Gastrocnemius medialis (tissue), 4 donors: Measurements from ENCODE around the gene TWF1. TPM values are rescaled to one million over a fixed set of nuclear protein-coding genes. Genes with fewer than 3 reads are reported as not detected.

Experiments
- ATAC-seq, 2 donors: fragments of 150-250 bp; one replicate each; pipeline ENCODE4 v1.9.1; 2016
- DNase-seq, 2 donors: peaks; one replicate each; pipeline ENCODE4 v3.0.0-alpha.2; 2019
- H3K27ac ChIP-seq, 4 donors: fragments of 200-600 bp; sonication (generic); 1 replicate in 1 of 4; 2 replicates in 3 of 4; pipeline ENCODE4 v1.5.1; 2016 to 2018; ENCODE audit warnings: mild to moderate bottlenecking in 2 of 4, moderate library complexity in 1 of 4
- H3K27me3 ChIP-seq, 3 donors: fragments of 200-600 bp; sonication (generic) in 2 of 3; 1 replicate in 1 of 3; 2 replicates in 2 of 3; pipeline versions ENCODE4 v1.5.1 to v1.6.0; 2016 to 2019; ENCODE audit warnings: mild to moderate bottlenecking in 1 of 3, moderate library complexity in 1 of 3
- H3K36me3 ChIP-seq, 2 donors: fragments of 200-600 bp; sonication (generic) in 1 of 2; one replicate each; pipeline ENCODE4 v1.5.1; 2017 to 2018
- H3K4me1 ChIP-seq, 2 donors: fragments of 200-600 bp; sonication (generic) in 1 of 2; one replicate each; pipeline ENCODE4 v1.5.1; 2016 to 2017; ENCODE audit warnings: mild to moderate bottlenecking in 2 of 2
- H3K4me3 ChIP-seq, 4 donors: fragments of 200-600 bp; sonication (generic) in 3 of 4; 1 replicate in 1 of 4; 2 replicates in 3 of 4; pipeline ENCODE4 v1.5.1; 2016 to 2019; ENCODE audit warnings: mild to moderate bottlenecking in 2 of 4
- H3K9me3 ChIP-seq, 3 donors: fragments of 200-600 bp; sonication (generic) in 2 of 3; 1 replicate in 1 of 3; 2 replicates in 2 of 3; pipeline ENCODE4 v1.5.1; 2016 to 2019
- POLR2A ChIP-seq, 2 donors: fragments of 450-650 bp; IDR thresholded peaks; one replicate each; pipeline ENCODE4 v1.6.1; 2017; ENCODE audit warnings: antibody characterized with exemption in 2 of 2, mild to moderate bottlenecking in 2 of 2, moderate library complexity in 2 of 2
- in situ Hi-C, 4 donors: fragments of 200-750 bp; cut with MboI; loops; one replicate each; pipeline versions ENCODE4 v1.15.0 to v1.8.0; 2017; ENCODE audit warnings: low sequenced_read_pairs in 4 of 4
- intact Hi-C: fragments of 100-400 bp; cut with DNase I; formaldehyde crosslinking; loops from one replicate; pipeline ENCODE4 v1.15.1; 2023; ENCODE audit warnings: low total_unique reads
- total RNA-seq, 4 donors: library from RNA; depleted of rRNA; stranded (reverse); fragments of >200 nt; gene quantifications; one replicate each; pipeline versions ENCODE4 v1.1.0 to v1.2.3, GENCODE V29; 2016
- TF ChIP-seq, protein P1 (sequence below), 5 experiments: fragments of 450-650 bp in 3 of 5; fragments of 200-600 bp in 2 of 5; sonication (generic) in 2 of 5; IDR thresholded peaks in 4 of 5; conservative IDR thresholded peaks in 1 of 5; 1 replicate in 4 of 5; 2 replicates in 1 of 5; pipeline ENCODE4 v1.5.1; 2016 to 2019; ENCODE audit warnings: antibody characterized with exemption in 5 of 5, mild to moderate bottlenecking in 3 of 5, moderate library complexity in 3 of 5

The TWF1 gene
- total RNA-seq, 4 donors from 2014 or later = 7.4 to 10.7 (median 9.0) TPM

DNA sequence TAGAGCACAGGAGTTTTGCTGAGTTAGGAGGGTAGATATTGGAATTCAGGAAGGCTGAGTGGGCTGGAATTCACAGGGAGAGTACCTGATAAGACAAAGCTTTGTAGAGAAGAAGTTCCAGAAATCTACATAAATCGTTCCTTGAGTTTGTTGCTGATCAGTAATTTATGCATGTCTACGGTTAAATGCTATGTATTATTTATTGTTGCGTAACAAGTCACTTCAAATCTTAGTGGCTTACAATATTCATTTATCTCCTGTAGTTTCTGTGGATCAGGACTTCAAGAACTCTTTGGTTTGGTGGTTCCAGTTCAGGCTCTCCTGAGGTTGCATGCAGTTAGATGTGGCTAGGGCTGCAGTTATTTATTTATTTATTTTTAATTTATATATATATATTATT lies 55.3 kb downstream of the TWF1 start:
- Histone ChIP-seq H3K9me3 (no peaks in the 10 kb centered on the region), H3K36me3 (peaks cover 0 to 11% of the 10 kb centered on the region in 2 donors), H3K27ac (no peak overlapping the region), H3K4me1 (peaks cover 0 to 7% of the 10 kb centered on the region in 2 donors), H3K27me3 (no peaks in the 10 kb centered on the region), H3K4me3 (no peak overlapping the region)
- no peak for ATAC-seq
- intact Hi-C loops = no loop called here
- no peak for DNase-seq
- in situ Hi-C loops = no loop called here
- TF ChIP-seq, protein P1, sequence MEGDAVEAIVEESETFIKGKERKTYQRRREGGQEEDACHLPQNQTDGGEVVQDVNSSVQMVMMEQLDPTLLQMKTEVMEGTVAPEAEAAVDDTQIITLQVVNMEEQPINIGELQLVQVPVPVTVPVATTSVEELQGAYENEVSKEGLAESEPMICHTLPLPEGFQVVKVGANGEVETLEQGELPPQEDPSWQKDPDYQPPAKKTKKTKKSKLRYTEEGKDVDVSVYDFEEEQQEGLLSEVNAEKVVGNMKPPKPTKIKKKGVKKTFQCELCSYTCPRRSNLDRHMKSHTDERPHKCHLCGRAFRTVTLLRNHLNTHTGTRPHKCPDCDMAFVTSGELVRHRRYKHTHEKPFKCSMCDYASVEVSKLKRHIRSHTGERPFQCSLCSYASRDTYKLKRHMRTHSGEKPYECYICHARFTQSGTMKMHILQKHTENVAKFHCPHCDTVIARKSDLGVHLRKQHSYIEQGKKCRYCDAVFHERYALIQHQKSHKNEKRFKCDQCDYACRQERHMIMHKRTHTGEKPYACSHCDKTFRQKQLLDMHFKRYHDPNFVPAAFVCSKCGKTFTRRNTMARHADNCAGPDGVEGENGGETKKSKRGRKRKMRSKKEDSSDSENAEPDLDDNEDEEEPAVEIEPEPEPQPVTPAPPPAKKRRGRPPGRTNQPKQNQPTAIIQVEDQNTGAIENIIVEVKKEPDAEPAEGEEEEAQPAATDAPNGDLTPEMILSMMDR (IDR thresholded peaks at IDR 0.05 in 4 of 5, conservative IDR thresholded peaks at IDR 0.05 in 1 of 5) = no peak
- no peak for TF ChIP-seq POLR2A (IDR thresholded peaks at IDR 0.05)

GRCh38 chr12:43749016-43749415 lies 57.1 kb downstream of the TWF1 start:
- Histone ChIP-seq H3K36me3 (peaks cover 0 to 29% of the 10 kb centered on the region in 2 donors), H3K9me3 (no peaks in the 10 kb centered on the region), H3K27ac (no peak overlapping the region), H3K4me3 (no peak overlapping the region), H3K27me3 (no peaks in the 10 kb centered on the region), H3K4me1 (peaks cover 0 to 7% of the 10 kb centered on the region in 2 donors)
- DNase-seq (no peak), ATAC-seq (no peak)
- TF ChIP-seq POLR2A (IDR thresholded peaks at IDR 0.05) = no peak
- TF ChIP-seq, protein P1 (IDR thresholded peaks at IDR 0.05 in 4 of 5, conservative IDR thresholded peaks at IDR 0.05 in 1 of 5) = no peak
- in situ Hi-C loops (loop anchor here in 1 of 4 donors (10.0 kb wide), 1 partner anchor 136 kb away; no protein-coding TSS in a partner anchor), intact Hi-C loops (no loop called here)

DNA sequence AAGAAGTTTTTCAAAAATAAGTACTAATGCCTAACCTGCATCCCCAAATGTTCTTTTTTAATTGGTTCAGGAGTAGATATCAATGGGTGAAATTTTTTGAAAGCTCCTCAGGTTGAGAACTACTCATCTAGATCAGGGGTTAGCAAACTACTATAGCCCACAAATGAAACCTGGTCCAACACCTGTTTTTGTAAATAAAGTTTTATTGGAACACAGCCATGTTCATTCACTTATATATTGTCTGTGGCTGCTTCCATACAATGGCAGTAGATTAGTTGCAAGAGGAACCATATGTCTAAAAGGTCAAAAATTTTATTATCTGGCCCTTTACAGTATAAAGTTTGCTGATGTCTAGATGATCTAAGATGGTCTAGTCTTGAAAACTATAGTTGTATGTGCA lies 61.3 kb downstream of the TWF1 start:
- H3K27ac ChIP-seq = no peak overlapping the region
- H3K9me3 ChIP-seq = no peaks in the 10 kb centered on the region
- ATAC-seq (no peak), DNase-seq (no peak)
- intact Hi-C loops = no loop called here
- in situ Hi-C loops = loop anchor here in 1 of 4 donors (10.0 kb wide), 1 partner anchor 140 kb away; no protein-coding TSS in a partner anchor
- H3K4me1 ChIP-seq = peaks cover 8 to 11% of the 10 kb centered on the region in 2 donors
- H3K27me3 ChIP-seq = no peaks in the 10 kb centered on the region
- peaks cover 0 to 25% of the 10 kb centered on the region in 2 donors for H3K36me3 ChIP-seq
- H3K4me3 ChIP-seq = no peak overlapping the region
- TF ChIP-seq, protein P1 (IDR thresholded peaks at IDR 0.05 in 4 of 5, conservative IDR thresholded peaks at IDR 0.05 in 1 of 5) = no peak
- TF ChIP-seq POLR2A (IDR thresholded peaks at IDR 0.05) = no peak

Other genes with a start within 250 kb of the TWF1 start
- 1 to 10 TPM; 2.0 to 5.8 (median 3.7) TPM for gene PUS7L, start 47.5 kb downstream of the TWF1 start, total RNA-seq
- gene IRAK4, start 47.4 kb downstream of the TWF1 start, total RNA-seq = 10 to 100 TPM in 1 of 4 donors, 1 to 10 TPM in 3; 2.5 to 10.0 (median 2.9) TPM
- 10 to 100 TPM in 1 of 4 donors, 1 to 10 TPM in 3; 3.5 to 19.4 (median 6.1) TPM for gene TMEM117, start 29.8 kb upstream of the TWF1 start, total RNA-seq